Measurements from ENCODE around the gene SLC5A4.

DNA sequence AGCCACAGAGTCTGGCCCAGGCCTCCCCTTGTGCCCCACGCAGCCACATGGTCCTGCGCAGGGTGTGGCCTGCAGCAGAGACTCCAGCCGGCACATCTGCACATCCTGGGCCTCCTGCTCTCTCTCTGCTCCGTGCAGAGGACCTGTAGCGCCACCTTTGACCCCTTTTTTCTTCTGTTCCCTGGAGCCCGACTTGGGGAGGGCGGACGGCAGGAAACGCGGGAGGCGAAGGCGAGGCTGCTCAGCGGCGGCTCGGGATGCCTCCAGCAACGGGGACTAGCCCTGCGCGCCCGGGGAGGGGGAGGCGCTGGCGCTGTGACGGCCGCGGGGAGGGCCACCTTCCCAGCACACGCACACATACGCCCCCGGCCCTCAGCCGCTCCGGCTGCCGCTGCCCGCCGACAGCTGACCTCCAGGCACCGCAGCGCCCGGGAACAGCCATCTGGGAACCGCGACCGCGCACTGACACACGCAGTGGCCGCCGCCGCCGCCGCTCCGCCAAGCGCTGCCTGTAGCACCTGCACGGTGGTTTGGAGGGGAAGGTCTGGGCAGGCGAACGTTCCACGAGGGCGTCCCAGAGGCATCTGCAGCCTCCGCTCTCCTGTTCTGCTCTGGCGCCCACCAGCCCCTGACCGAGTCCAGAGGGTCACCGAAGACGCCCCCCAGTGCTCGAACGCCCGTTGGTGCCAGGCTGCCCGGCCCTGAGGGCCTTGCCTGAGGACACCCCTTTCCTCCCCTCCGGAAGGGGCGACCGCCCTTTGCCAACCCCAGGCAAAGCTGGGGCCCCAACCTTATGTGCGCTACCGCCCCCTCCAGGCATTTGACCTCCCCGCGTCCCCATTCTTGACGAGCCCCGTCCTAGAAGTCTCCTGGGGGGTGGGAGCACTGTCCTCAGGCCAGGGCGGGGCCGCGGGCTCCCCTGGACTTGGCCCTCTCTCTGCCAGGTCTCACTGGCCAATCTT is 79.2 kb downstream of the SLC5A4 start:
- TF ChIP-seq, protein P1, sequence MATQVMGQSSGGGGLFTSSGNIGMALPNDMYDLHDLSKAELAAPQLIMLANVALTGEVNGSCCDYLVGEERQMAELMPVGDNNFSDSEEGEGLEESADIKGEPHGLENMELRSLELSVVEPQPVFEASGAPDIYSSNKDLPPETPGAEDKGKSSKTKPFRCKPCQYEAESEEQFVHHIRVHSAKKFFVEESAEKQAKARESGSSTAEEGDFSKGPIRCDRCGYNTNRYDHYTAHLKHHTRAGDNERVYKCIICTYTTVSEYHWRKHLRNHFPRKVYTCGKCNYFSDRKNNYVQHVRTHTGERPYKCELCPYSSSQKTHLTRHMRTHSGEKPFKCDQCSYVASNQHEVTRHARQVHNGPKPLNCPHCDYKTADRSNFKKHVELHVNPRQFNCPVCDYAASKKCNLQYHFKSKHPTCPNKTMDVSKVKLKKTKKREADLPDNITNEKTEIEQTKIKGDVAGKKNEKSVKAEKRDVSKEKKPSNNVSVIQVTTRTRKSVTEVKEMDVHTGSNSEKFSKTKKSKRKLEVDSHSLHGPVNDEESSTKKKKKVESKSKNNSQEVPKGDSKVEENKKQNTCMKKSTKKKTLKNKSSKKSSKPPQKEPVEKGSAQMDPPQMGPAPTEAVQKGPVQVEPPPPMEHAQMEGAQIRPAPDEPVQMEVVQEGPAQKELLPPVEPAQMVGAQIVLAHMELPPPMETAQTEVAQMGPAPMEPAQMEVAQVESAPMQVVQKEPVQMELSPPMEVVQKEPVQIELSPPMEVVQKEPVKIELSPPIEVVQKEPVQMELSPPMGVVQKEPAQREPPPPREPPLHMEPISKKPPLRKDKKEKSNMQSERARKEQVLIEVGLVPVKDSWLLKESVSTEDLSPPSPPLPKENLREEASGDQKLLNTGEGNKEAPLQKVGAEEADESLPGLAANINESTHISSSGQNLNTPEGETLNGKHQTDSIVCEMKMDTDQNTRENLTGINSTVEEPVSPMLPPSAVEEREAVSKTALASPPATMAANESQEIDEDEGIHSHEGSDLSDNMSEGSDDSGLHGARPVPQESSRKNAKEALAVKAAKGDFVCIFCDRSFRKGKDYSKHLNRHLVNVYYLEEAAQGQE (IDR thresholded peaks at IDR 0.05; ENCODE audit: insufficient read depth in 1 of 2, low read depth in 2 of 2, low read length in 1 of 2): no peak
- TF ChIP-seq, protein P2, sequence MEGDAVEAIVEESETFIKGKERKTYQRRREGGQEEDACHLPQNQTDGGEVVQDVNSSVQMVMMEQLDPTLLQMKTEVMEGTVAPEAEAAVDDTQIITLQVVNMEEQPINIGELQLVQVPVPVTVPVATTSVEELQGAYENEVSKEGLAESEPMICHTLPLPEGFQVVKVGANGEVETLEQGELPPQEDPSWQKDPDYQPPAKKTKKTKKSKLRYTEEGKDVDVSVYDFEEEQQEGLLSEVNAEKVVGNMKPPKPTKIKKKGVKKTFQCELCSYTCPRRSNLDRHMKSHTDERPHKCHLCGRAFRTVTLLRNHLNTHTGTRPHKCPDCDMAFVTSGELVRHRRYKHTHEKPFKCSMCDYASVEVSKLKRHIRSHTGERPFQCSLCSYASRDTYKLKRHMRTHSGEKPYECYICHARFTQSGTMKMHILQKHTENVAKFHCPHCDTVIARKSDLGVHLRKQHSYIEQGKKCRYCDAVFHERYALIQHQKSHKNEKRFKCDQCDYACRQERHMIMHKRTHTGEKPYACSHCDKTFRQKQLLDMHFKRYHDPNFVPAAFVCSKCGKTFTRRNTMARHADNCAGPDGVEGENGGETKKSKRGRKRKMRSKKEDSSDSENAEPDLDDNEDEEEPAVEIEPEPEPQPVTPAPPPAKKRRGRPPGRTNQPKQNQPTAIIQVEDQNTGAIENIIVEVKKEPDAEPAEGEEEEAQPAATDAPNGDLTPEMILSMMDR (IDR thresholded peaks at IDR 0.05): no peak
- no peak for TF ChIP-seq POLR2AphosphoS5 (IDR thresholded peaks at IDR 0.05; ENCODE audit: low read depth, low read length)
- no peak for TF ChIP-seq SIN3A (IDR thresholded peaks at IDR 0.05; ENCODE audit: borderline replicate concordance, insufficient read depth, low read depth, low read length)
